Pancreas (tissue), 10 donors: ENCODE measurements around the gene GPR42. TPM values are rescaled to one million over a fixed set of nuclear protein-coding genes. Genes with fewer than 3 reads are reported as not detected.

Source experiments
- ATAC-seq, 4 donors: fragments of 200-7000 bp; cut with Tn5 transposase; one replicate each; pipeline versions ENCODE4 v1.8.0 to v1.9.1; 2020; ENCODE audit warnings: mild to moderate bottlenecking in 4 of 4, moderate library complexity in 4 of 4
- DNase-seq, 6 donors: peaks; one replicate each; pipeline ENCODE4 v3.0.0-alpha.2; 2020
- FAIRE-seq: peaks from 2 replicates; lab custom pipeline; 2012; peaks lifted over from hg19 to GRCh38; lab: Jason Lieb, UNC
- H3K27ac ChIP-seq, 4 donors: fragments of 200-600 bp; sonication (generic); 1 replicate in 3 of 4; 2 replicates in 1 of 4; pipeline versions ENCODE4 v1.5.0 to v1.8.0; 2020
- H3K27me3 ChIP-seq, 4 donors: fragments of 200-600 bp; one replicate each; pipeline ENCODE4 v1.8.0; 2021
- H3K36me3 ChIP-seq, 3 donors: fragments of 200-600 bp; sonication (generic) in 1 of 3; one replicate each; pipeline versions ENCODE4 v1.5.0 to v1.8.0; 2020 to 2021
- H3K4me1 ChIP-seq, 3 donors: fragments of 200-600 bp; one replicate each; pipeline ENCODE4 v1.8.0; 2021
- H3K4me3 ChIP-seq, 4 donors: fragments of 200-600 bp; sonication (generic) in 2 of 4; one replicate each; pipeline versions ENCODE4 v1.5.0 to v1.8.0; 2020 to 2021
- H3K9me3 ChIP-seq, 4 donors: fragments of 200-600 bp; one replicate each; pipeline ENCODE4 v1.8.0; 2021
- CTCF ChIP-seq, 4 donors: fragments of 200-600 bp; sonication (generic) in 3 of 4; IDR thresholded peaks; one replicate each; pipeline versions ENCODE4 v1.5.0 to v1.8.0; 2021; ENCODE audit warnings: antibody characterized with exemption in 4 of 4
- WGBS, 2 donors: extraction: QIAGEN DNeasy Blood & Tissue Kit; methylation state at CpG; one replicate each; pipeline ENCODE4 v1.1.7; 2013; 5-methylcytosine and 5-hydroxymethylcytosine counted together
- intact Hi-C, 3 donors: fragments of 100-400 bp; cut with DNase I; formaldehyde crosslinking; loops; one replicate each; pipeline versions ENCODE4 v1.11.1 to v1.14.2; 2022
- polyA plus RNA-seq, 2 donors: library from polyadenylated mRNA; stranded (reverse); fragments of 200-250 nt; gene quantifications; one replicate each; pipeline ENCODE4 v1.2.3, GENCODE V29; 2013
- total RNA-seq, 6 donors: library from RNA; stranded (reverse); fragmentation: NEBNext Ultra II Directional in 4 of 6; extraction: Animal tissue kit (Norgen Biotek cat#: 25700) in 4 of 6; gene quantifications; one replicate each; pipeline versions ENCODE4 v1.2.1 to v1.2.4, GENCODE V29; 2021 to 2023
- donor health status: healthy with polysubstance abuse.
- donor health status: DM: no; HTN: no; CAD: no; lungs with moderate emphysema.
- donor health status: DM: no; HTN: no; CAD: no.
- donor health status: control.
- donor health status: control.
- donor health status: Bipolar disorder and iron deficiency.
- donor health status: DM: yes; HTN: yes; CAD: no.
- donor health status: DM: no; HTN: no; CAD: no.
- donor health status: DM: no; HTN: no; CAD: no.
- donor health status: DM: yes; HTN: yes; CAD: no.

Gene GPR42
- total and polyA plus RNA-seq, 8 donors = 0.12 to 0.52 (median 0.16) TPM; not detected in 5

- 70 to 82% methylated on average over 16 to 18 of the region's 18 CpGs for WGBS, 2 donors
- Histone ChIP-seq H3K9me3 (no peaks in the 10 kb centered on the region), H3K27ac (peak overlapping the region in 1 of 4 donors; percentile 33), H3K27me3 (no peaks in the 10 kb centered on the region), H3K4me3 (no peak overlapping the region), H3K36me3 (no peaks in the 10 kb centered on the region), H3K4me1 (no peaks in the 10 kb centered on the region)
- peak in 3 of 6 donors; percentile 32 to 68 (median 55) for DNase-seq
- peak in 2 of 4 donors; percentile 11 to 18 for ATAC-seq
- no peak for TF ChIP-seq CTCF (IDR thresholded peaks at IDR 0.05)
- intact Hi-C loops = loop anchor here in 2 of 3 donors (2.0 to 5.0 kb wide), 3 partner anchors 115 to 145 kb away; no protein-coding TSS in a partner anchor
- FAIRE-seq = no peak
These were observed 18.8 kb upstream of the GPR42 start for GRCh38 chr19:35352177-35352447.

GRCh38 chr19:35352448-35353304 is 18.2 kb upstream of the GPR42 start:
- FAIRE-seq = no peak
- WGBS, 2 donors = 27 to 29% methylated on average over 24 to 32 of the region's 32 CpGs

GRCh38 chr19:35353635-35354034 is 17.2 kb upstream of the GPR42 start:
- no peak for FAIRE-seq
- no peaks in the 10 kb centered on the region for H3K27me3 ChIP-seq
- H3K4me3 ChIP-seq = no peak overlapping the region
- 61 to 69% methylated on average over 9 of the region's 9 CpGs for WGBS, 2 donors
- peaks cover 0 to 4% (median 0%) of the 10 kb centered on the region in 3 donors for H3K4me1 ChIP-seq
- no peak for DNase-seq
- no peaks in the 10 kb centered on the region for H3K36me3 ChIP-seq
- TF ChIP-seq CTCF (IDR thresholded peaks at IDR 0.05) = no peak
- no peaks in the 10 kb centered on the region for H3K9me3 ChIP-seq
- ATAC-seq = no peak
- intact Hi-C loops = loop anchor here in 2 of 3 donors (2.0 to 5.0 kb wide), 3 partner anchors 114 to 144 kb away; no protein-coding TSS in a partner anchor
- no peak overlapping the region for H3K27ac ChIP-seq

More at GRCh38 chr19:35352448-35353304, 18.2 kb upstream of the GPR42 start:
- ATAC-seq (peak; percentile 74 to 91 (median 80)), DNase-seq (peak; percentile 56 to 76 (median 68))
- Histone ChIP-seq H3K36me3 (no peaks in the 10 kb centered on the region), H3K27me3 (no peaks in the 10 kb centered on the region), H3K9me3 (no peaks in the 10 kb centered on the region), H3K4me3 (no peak overlapping the region), H3K4me1 (peaks cover 0 to 3% (median 0%) of the 10 kb centered on the region in 3 donors), H3K27ac (peak overlapping the region in 1 of 4 donors; percentile 33)
- TF ChIP-seq CTCF (IDR thresholded peaks at IDR 0.05) = peak; percentile 51 to 76 (median 63)
- intact Hi-C loops = loop anchor here in 2 of 3 donors (2.0 to 5.0 kb wide), 3 partner anchors 115 to 145 kb away; no protein-coding TSS in a partner anchor

GRCh38 chr19:35354898-35355297 is 16.0 kb upstream of the GPR42 start:
- ATAC-seq = no peak
- no peak for TF ChIP-seq CTCF (IDR thresholded peaks at IDR 0.05)
- no peak for DNase-seq
- no peak overlapping the region for H3K4me3 ChIP-seq
- FAIRE-seq = no peak
- intact Hi-C loops = loop anchor here in 1 of 3 donors (5.0 kb wide), 2 partner anchors 112 to 142 kb away; no protein-coding TSS in a partner anchor
- no peak overlapping the region for H3K27ac ChIP-seq
- WGBS, 2 donors = 81 to 88% methylated on average over 8 of the region's 8 CpGs
- no peaks in the 10 kb centered on the region for H3K36me3 ChIP-seq
- H3K27me3 ChIP-seq = no peaks in the 10 kb centered on the region
- H3K4me1 ChIP-seq = peaks cover 0 to 4% (median 0%) of the 10 kb centered on the region in 3 donors
- H3K9me3 ChIP-seq = no peaks in the 10 kb centered on the region
